GM12873 (cell line): Measurements from ENCODE around the gene VILL.

ENCODE experiments used
- CTCF ChIP-seq: IDR thresholded peaks from 2 replicates; pipeline ENCODE4 v1.5.1; 2012; ENCODE audit warnings: low read depth, mild to moderate bottlenecking, moderate library complexity, low read length, control low read depth; ENCODE audit not compliant: insufficient read depth; ENCODE audit errors: missing control alignments

VILL gene

GRCh38 chr3:38005076-38006020 is 14.8 kb downstream of the VILL start:
- TF ChIP-seq CTCF: no peak

- TF ChIP-seq CTCF: no peak
These were observed 15.4 kb downstream of the VILL start for GRCh38 chr3:38006031-38006430.

- TF ChIP-seq CTCF: no peak
These were observed 15.9 kb downstream of the VILL start for GRCh38 chr3:38006445-38006995.

- no peak for TF ChIP-seq CTCF
These were observed 17.1 kb downstream of the VILL start for GRCh38 chr3:38007754-38008090.

GRCh38 chr3:38008191-38008701 is 17.7 kb downstream of the VILL start:
- no peak for TF ChIP-seq CTCF

DNA sequence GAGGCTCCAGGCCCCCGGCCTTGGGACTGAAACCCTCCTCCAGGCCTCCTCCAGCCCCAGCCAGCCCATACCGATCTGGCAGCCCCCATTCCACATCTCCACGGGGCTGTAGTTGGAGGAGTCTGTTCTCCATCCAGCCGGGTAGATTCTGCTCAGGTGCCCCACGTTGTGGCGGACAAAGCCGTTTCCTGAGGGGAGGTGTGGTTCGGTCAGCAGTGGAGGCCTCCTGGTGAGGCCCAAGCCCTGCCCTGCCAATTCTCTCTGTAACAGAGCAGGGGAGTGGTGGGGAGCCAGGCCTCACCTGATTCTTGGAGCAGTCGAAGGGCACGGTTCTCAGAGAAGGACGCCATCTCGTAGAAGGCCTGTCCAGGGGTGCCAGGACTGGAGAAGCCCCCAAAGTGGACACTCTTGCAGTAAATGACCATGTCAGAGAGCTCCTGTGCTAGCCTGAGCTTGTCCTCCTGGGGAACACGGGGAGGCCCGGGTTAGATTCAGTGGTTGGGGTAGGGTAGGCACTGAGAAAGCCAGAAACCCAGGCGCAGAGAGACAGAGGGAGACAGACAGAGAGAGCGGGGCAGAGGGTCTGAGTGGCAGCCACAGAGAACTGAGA is 18.5 kb downstream of the VILL start:
- no peak for TF ChIP-seq CTCF

- TF ChIP-seq CTCF: no peak
These were observed 19.4 kb downstream of the VILL start for GRCh38 chr3:38009807-38010591.
